Right renal pelvis (tissue), 4 donors: ENCODE results near the gene LENG8. TPM values are rescaled to one million over a fixed set of nuclear protein-coding genes. Genes with fewer than 3 reads are reported as not detected.

Source experiments
- DNase-seq, 4 donors: peaks; one replicate each; pipeline ENCODE4 v3.0.0-alpha.2; 2013; ENCODE audit warnings: low read depth in 4 of 4, low spot score in 3 of 4, missing footprints in 1 of 4
- polyA plus RNA-seq, 4 donors: library from polyadenylated mRNA; unstranded; fragments of 120-200 nt; gene quantifications; one replicate each; pipeline ENCODE4 v1.2.1, GENCODE V29; 2013; ENCODE audit not compliant: insufficient read length in 4 of 4

The LENG8 gene
- polyA plus RNA-seq, 4 donors: 126 to 169 (median 150) TPM

DNA sequence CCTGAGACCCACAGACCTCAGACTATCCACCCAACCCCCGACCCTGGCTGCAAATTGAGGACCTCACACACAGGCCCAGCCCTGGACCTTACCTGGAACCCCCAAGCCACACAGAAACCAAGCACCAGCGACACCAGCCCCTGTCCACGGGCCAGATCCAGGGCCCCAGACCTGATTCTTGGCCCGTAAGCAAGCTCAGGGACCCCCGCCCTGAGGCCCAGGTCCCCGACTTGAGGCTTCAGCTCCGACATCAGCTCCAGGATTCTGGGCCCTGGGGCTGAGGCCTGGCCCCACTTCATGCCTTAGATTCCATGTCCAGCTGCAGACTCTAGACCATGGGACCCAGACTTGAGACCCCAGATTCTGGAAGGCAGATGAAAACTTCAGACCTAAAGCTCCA is 27.5 kb upstream of the LENG8 start:
- no peak for DNase-seq

DNA sequence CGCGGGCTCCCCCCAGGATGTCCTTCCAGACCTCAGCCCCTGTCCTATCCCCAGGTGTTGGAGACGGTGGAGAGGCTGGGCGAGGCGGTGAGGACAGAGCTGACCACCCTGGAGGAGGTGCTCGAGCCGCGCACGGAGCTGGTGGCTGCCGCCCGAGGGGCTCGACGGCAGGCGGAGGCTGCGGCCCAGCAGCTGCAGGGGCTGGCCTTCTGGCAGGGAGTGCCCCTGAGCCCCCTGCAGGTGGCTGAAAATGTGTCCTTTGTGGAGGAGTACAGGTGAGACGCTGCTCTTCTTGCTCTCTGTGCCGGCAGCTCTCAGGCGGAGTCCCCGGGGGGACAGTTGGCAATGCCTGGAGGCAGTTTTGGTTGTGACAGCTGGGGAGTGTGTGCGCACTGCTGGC is 26.9 kb upstream of the LENG8 start:
- no peak for DNase-seq

DNA sequence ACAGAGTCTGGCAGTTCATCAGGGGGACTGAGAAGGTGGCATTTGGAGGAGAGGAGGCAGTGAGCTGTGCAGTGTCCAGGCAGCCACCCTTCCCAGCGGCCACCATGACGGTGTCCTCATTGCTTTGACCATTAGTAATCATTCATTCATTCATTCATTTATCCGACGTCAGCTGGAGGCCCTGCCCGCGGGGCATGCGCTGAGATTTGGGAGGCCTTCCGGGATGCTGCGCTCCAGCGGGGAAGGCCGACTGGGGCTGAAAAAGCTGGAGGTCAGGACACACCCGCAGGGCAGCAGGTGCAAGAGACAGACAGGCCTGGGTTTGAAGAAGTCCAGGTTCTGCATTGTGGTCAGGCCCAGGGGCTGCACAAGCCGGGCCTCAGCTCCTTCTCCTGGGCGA is 24.8 kb upstream of the LENG8 start:
- DNase-seq: no peak

DNA sequence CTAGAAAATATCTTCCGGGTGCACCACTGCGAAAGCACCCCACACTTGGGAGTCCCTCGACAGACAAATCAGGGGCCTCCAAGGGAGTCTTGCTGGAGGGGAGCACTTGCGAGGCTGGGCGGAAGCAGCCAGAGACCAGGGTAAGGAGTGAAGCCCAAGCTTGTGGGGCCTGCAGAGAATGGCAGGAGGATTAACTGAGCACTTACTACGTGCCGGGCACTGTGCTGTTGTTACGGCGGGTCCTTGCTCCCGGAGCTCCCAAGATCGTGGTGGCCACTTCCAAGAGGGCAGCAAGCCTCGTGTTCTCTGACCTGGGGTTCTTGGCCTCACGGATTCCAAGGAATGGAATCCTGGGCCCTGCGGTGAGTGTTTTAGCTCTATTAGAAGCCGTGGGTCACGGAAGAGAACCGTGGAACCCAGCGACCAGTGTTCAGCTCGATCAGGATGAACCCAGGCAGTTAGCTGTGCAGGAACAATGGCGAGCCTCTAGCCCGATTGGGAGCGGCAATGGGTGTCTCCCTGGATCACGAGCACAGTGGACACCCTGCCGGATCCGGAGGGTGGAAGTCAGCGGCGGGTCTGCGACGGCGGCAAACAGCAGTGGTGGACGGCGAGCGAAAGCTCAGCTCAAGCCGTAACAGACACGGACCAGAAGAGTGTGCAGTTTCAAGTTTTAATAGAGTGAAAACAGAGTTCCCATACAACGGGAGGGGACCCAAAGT is 24.2 kb upstream of the LENG8 start:
- DNase-seq: no peak

DNA sequence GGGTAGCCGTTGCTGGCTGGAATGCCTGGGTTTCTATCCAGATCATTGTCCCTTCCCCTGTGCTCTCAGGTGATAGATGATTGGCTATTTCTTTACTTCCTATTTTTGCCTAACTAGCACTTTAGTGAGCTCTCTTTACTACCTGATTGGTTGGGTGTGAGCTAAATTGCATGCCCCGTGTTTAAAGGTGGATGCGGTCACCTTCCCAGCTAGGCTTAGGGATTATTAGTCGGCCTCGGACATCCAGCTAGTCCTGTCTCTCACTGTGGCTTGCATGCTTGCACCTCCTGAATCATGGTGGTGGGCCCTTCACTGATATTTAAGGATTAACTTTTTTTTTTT is 23.6 kb upstream of the LENG8 start:
- no peak for DNase-seq

DNA sequence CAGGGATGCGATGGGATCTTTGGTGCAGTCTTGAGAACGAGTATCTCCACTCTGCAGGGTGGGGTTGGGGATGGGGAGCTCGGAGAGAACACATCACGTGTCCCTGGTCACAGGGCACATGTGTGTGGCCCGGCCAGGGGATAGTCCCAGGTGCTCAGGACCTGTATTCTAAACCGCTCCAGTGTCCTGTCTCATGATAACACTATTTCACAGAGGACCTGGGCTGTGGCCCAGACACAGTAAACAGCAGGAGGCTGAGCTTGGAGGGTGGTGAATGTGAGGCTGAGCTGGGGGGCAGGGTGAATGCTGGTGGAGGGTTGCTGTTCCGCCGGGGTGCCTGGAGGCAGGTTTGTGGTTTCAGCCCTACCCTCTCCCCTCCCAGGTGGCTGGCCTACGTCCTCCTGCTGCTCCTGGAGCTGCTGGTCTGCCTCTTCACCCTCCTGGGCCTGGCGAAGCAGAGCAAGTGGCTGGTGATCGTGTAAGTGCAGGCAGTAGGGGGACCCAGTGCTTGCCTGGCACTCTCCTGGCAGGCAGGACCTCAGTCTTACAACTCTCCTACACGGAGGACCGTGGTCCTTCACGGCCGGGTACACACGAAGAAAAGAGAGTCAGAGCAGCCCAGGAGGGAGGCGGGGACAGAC is 22.6 kb upstream of the LENG8 start:
- no peak for DNase-seq

DNA sequence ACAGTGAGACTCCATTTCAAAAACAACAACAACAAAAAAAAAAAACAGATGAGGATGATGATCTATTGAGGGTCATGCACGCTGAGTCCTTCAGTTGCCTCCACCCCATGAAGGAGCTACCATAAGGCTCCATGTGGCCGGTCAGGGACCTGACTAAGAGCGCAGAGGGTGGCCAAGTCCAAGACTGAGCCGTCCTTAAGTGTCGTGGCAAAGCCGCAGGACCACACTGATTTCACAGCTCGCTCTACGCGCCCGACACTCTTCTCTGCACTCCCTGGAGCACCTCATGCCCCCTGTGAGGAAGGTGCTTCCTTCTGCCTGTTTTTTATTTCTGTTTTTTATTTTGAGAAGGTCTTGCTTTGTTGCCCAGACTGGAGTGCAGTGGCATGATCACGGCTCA is 21.4 kb upstream of the LENG8 start:
- no peak for DNase-seq

DNA sequence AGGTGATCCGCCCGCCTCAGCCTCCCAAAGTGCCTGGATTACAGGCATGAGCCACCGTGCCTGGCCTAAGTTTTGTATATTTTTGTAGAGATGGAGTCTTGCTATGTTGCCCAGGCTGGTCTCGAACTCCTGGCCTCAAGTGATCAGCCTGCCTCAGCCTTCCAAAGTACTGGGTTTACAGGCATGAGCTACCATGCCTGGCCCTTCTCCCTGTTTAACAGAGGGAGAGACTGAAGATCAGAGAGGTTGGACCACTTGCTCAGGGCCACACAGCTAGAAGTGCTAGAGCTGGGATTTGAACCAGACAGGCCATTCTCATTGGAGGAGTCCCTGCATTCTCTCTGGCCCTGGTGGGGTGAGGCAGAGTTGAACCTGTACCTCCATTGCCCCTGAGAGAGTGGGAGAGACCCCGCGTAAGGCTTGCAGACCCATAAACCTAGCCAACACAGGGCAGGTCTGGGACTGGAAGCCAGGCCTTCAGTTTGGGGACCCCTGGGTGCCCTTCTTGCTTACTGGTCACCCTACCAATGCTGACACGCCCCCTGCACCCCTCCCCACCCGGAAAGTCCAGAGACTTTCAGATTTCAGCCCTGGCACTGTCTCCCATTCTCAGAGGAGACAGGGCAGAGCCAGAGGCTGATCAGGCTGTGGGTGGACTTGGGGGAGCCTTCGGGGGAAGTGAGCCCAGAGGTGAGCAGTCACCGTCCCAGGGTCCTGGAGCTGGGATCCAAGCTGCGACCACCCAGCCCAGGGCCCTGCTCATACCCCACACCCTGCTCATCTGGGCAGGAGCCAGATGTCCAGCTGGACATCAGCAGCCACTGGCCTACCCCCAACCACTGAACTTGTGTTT is 20.4 kb upstream of the LENG8 start:
- DNase-seq: no peak

DNA sequence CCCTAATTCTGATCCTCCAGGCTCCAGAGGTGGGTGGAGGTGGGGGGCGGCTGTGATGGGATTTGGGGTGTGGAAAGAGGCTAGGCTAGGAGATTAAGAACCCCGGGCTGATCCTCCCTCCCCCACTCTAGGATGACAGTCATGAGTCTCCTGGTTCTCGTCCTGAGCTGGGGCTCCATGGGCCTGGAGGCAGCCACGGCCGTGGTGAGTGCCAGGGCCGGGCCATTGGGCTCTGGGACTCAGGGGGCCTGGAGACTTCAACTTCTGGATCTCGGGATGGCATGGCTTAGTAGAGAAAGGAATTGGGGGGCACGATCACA is 19.9 kb upstream of the LENG8 start:
- no peak for DNase-seq

DNA sequence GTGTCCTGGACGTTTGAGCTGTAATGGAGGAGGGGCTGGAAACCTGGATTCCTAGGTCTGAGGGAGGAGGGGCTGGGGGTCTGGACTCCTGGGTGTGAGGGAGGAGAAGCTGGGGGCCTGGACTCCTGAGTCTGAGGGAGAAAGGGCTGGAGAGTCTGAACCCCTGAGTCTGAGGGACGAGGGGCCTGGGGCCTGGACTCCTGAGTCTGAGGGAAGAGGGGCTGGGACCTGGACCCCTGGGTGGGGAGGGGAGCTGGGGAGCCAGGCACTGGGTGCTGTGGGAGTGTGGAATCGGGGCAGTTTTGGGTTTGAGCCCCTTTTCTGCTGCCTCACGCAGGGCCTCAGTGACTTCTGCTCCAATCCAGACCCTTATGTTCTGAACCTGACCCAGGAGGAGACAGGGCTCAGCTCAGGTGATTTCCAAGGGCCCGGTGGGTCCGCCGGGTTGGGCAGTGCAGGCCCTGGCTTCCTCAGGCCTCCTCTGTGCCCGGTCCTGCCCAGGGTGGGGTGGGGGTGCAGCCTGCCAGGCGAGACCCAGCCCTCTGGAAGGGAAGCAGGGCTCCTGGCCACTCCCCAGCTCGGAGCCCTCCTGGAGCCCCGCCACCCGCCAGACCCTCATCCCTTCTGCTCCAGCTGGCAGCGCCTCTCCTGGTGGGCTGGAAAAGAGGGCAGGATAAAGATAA is 19.3 kb upstream of the LENG8 start:
- DNase-seq: no peak

DNA sequence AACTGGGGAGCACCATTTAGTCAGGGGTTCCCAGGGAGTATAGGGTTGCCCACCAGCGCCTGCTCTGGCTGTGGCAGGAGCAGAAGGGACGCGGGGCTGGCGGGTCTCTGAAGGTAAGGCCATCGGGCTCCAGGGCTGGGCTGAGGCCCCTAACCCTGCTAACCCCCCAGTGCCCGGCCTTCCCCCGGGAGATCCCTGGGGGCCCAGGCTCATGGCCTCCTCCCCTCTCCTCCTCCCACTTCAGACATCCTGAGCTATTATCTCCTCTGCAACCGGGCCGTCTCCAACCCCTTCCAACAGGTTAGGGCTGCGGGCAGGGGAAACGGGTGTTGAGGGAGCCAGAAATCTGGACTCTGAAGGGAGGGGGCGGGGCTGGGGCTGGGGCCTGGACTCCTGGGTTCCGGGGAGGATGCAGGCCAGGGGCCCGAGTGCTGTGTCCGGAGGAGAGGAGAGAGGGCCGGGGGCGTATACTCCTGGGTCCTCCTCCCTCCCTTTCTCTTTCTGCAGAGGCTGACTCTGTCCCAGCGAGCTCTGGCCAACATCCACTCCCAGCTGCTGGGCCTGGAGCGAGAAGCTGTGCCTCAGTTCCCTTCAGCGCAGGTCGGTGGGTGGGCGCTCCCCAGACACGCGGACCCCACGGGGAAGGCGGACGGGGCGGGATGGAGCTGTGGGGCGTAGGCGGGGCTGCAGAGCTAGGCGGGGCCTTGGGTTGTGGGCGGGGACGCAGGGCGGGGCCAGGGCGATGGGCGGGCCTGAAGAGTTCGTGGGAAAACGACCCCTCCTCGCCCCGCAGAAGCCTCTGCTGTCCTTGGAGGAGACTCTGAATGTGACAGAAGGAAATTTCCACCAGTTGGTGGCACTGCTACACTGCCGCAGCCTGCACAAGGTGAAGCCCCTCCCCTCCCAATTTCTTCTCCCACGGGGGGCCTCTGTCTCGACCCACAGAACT is 18.4 kb upstream of the LENG8 start:
- peak in 1 of 4 donors; percentile 51 for DNase-seq

DNA sequence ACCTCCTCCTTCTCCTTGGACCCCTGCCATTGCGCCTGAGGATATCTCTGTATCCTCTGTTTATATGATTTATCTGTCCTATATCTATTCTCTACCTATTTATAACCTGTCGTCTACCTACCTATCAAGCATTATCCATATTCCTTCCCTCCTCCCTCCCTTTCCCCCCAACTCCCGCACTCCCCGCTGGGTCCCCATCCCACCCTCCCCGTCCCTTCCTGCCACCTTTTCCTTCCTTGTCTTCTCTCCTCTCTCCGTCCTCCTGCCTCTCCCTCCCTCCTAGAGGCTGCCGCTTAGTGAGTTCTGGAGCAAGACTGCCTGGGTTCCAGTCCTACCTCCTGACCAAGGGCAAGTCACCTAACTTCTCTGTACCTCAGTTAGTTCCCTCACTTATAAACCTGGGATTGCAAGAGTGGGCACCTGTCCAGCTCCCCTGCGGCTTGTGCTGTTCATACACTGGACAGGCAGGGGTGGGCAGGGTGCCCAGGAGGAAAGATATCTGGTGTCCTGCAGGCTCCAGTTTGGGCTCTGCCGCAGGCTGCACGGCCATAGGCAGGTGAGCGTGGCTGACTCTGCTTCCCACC is 17.7 kb upstream of the LENG8 start:
- DNase-seq: no peak

DNA sequence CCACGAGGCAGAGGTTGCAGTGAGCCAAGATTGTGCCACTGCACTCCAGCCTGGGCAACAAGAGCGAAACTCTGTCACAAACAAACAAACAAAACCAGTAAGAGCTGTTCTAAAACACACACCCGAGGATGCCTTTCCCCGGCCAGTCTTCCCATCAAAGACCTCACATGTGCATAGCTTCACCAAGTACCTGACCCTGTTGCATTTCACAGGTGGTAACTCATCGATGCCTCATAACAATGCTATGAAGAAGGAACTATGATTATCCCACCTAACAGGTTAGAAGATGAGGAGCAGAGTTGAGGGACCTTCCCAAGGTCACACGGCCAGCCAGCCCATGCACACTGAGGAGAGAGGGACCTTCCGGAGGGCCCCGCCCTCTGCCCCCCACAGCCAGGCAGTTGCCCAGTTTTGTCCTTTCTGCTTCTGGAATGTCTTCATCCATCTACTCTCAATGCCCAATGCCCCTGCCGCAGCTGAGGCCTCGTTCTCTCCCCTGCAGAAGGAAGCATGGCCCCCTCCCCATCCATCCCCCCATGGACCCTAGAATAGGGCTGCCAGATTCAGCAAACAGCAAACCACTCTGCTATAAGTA is 16.8 kb upstream of the LENG8 start:
- no peak for DNase-seq

DNA sequence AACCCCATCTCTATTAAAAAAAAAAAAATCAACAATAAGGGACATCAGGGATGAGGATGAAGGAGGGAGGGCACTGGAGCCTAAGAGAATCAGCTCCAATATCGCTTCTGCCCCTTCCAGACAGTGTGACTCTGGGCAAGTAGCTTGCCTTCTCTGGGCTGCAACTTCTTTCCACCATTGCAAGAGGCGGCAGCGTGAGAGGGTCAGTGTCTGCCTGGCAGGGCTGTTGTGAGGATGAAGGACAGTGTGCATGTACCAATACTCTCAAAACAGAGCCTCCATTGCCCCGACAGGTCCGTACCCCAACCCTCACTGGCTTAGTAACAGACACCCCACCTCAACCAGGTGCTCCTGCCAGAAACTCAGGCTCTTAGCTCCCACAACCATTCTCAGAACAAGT is 15.3 kb upstream of the LENG8 start:
- no peak for DNase-seq

DNA sequence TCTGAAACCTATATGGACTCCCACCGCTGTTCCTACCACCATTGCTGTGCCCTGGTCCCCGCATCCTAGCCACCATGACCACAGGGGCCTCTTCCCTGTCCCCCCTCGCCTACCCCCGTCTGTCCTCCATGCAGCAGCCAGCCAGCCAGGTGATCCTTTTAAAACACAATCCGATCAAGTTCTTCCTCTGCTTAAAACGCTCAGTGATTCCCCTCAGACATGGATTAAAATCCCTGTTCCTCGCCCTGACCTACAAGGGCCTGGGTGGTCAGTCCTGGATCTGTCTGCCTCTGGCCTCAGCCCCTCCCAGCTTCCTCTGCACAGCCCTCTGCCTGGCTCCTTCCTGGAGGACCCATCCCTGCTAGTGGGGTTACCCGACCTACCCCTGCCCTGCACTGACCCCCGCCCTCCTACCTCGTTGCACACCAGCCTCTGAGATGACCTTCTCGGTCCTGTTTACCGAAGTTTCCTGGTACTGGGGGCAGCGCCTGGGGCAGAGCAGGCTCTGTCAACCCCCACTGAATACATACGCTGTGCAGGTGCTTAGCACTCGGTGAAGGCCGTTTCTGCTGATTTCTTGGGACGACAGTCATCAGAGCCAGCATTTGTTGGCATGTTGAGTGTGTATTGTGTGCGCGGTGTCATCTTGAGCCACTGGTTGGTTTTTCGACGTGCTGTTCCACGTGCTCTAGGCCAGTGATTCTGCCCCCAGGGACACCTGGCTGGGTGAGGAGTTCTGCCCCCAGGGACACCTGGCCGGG is 14.7 kb upstream of the LENG8 start:
- no peak for DNase-seq

DNA sequence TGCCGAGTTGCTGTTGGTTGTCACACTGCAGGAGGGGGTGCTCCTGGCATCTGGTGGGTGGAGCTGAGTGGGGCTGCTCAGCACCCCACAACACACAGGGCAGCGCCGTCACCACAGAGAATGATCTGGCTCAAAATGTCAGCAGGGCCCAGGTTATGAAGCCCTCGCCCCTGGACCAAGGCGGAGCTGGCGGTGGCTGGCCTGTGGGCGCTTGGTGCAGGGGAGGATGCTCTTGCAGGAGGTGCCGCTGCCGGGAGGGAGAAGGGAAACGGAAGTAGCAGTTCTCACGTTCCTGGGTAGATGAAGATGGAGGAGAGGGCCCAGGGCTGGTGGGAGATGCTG is 14.2 kb upstream of the LENG8 start:
- no peak for DNase-seq

DNA sequence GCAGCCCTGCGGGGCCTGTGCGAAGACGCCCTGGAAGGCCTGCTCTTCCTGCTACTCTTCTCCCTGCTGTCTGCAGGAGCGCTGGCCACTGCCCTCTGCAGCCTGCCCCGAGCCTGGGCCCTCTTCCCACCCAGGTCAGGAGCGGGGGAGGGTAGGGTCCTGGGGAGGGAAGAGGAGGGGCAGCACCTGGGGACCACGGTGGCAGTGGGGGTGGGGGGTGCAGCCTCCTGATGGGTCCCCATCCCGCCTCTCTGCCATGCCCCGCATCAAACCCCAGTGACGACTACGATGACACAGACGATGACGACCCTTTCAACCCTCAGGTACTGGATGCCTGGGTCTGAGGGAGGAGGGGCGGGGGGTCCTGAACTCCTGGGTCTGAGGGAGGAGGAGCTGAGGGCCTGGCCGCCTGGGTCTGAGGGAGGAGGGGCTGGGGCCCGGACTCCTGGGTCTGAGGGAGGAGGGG is 13.4 kb upstream of the LENG8 start:
- no peak for DNase-seq

DNA sequence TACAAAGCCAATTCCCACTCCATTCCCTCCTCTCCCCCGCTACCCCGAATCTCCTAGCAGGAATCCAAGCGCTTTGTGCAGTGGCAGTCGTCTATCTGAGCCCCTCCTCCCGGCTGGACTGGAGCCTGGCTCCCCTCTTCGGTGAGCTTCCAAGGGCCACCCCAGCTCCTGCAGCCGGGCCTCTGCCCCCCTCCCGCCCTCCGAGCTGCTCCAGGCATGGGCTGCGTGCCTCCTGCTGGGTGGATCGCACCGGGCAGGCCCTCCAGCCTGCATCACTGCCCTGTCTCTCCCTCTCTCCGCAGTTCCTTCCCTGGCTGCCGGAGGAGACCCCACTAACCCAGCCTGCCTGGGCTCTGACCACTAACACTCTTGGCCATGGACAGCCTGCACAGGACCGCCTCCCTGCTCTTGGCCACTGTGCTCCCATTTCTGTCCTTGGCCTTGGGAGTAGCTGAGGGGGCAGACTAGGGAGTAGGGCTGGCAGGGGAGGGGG is 12.9 kb upstream of the LENG8 start:
- DNase-seq: no peak
